GM12878 (cell line): Measurements from ENCODE around the gene PPARA. TPM values are rescaled to one million over a fixed set of nuclear protein-coding genes. Genes with fewer than 3 reads are reported as not detected.

Experiments
- BACH1 ChIP-seq: fragments of 450-650 bp; IDR thresholded peaks from 2 replicates; pipeline ENCODE4 v1.6.1; 2017; ENCODE audit warnings: mild to moderate bottlenecking, borderline replicate concordance
- CEBPZ ChIP-seq: fragments of 150-350 bp; IDR thresholded peaks from 2 replicates; pipeline ENCODE4 v1.6.1; 2016; ENCODE audit warnings: low read depth, low read length
- E4F1 ChIP-seq: fragments of 450-650 bp; IDR thresholded peaks from 2 replicates; pipeline ENCODE4 v1.6.1; 2018; ENCODE audit warnings: borderline replicate concordance, mild to moderate bottlenecking; ENCODE audit not compliant: partially characterized antibody
- GABPA ChIP-seq: IDR thresholded peaks from 2 replicates; pipeline ENCODE4 v1.6.1; 2014; ENCODE audit warnings: antibody characterized with exemption, low read depth, mild to moderate bottlenecking, inconsistent platforms
- HDAC6 ChIP-seq: fragments of 200-600 bp; sonication (generic); IDR thresholded peaks from one replicate; pipeline ENCODE4 v1.8.0; 2017; ENCODE audit warnings: antibody characterized with exemption; ENCODE audit not compliant: unreplicated experiment
- MXI1 ChIP-seq: fragments of 150-350 bp; IDR thresholded peaks from 2 replicates; pipeline ENCODE4 v1.6.1; 2011; ENCODE audit warnings: low read depth, mild to moderate bottlenecking, inconsistent platforms, low read length, improper control_type of control experiment
- RFX5 ChIP-seq: IDR thresholded peaks from 2 replicates; pipeline ENCODE4 v1.6.1; 2011; ENCODE audit warnings: low read depth, low read length, improper control_type of control experiment
- TBL1XR1 ChIP-seq: IDR thresholded peaks from 2 replicates; pipeline ENCODE4 v1.6.1; 2012; ENCODE audit warnings: low read depth, low read length, improper control_type of control experiment
- ZNF274 ChIP-seq: IDR thresholded peaks from one replicate; pipeline ENCODE4 v1.8.0; 2011; ENCODE audit not compliant: insufficient read length, insufficient read depth
- ZZZ3 ChIP-seq: IDR thresholded peaks from 2 replicates; pipeline ENCODE4 v1.6.1; 2011; ENCODE audit warnings: low read depth; ENCODE audit not compliant: control insufficient read depth, insufficient read length
- polyA plus RNA-seq, 11 experiments: library from polyadenylated mRNA; depleted of rRNA in 4 of 11; unstranded in 6 of 11; stranded (reverse) in 5 of 11; fragments of >200 nt; fragmentation: Nextera tagmentation in 4 of 11; fragmentation: Illumina TruSeq in 1 of 11; extraction: Ambion mirVana in 4 of 11; extraction: Trizol in 1 of 11; gene quantifications; 1 replicate in 1 of 11; 2 replicates in 10 of 11; pipeline versions ENCODE4 v1.2.1 to v1.2.3, GENCODE V29; 2011 to 2016; ENCODE audit warnings: inconsistent platforms in 2 of 11, missing spikeins in 2 of 11, low read depth in 1 of 11
- total RNA-seq, 4 experiments: library from RNA; depleted of rRNA in 3 of 4; stranded (reverse); fragments of >200 nt in 3 of 4; fragmentation: Illumina TruSeq in 1 of 4; extraction: Trizol in 1 of 4; gene quantifications; 2 replicates each; pipeline versions ENCODE4 v1.2.1 to v1.2.3, GENCODE V29; 2013 to 2021
- TF ChIP-seq, protein P1 (sequence below): IDR thresholded peaks from 2 replicates; pipeline ENCODE4 v1.6.1; 2012; ENCODE audit warnings: low read length, inconsistent platforms

The PPARA gene
- total and polyA plus RNA-seq, 10 of the 15 experiments (the other 5 are each of a cell fraction or from before 2014, with no cell fraction given) = 0.72 to 10.4 (median 4.6) TPM

DNA sequence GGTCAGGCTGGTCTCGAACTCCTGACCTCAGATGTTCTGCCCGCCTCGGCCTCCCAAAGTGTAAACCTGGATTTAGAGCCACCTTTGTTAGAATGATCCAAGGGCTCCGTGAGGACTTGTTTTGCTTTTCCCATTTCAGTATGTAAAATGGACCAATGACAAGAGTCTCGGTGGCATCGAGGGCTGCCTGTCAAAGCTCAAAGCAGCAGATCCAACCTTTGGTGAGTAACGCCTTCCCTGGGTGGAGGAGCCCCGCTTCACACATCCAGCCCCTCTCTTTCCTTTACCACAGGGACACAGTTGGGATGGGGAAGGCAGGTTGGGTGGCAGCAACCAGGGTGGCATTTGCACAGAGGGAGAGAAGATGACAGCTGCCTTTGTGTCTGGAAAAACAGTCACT lies 121.9 kb downstream of the PPARA start (continued):
- TF ChIP-seq CEBPZ (no peak), GABPA (no peak), BACH1 (no peak), HDAC6 (no peak), RFX5 (no peak), MXI1 (no peak), TBL1XR1 (no peak), ZZZ3 (no peak), E4F1 (no peak), ZNF274 (no peak)
- TF ChIP-seq, protein P1, sequence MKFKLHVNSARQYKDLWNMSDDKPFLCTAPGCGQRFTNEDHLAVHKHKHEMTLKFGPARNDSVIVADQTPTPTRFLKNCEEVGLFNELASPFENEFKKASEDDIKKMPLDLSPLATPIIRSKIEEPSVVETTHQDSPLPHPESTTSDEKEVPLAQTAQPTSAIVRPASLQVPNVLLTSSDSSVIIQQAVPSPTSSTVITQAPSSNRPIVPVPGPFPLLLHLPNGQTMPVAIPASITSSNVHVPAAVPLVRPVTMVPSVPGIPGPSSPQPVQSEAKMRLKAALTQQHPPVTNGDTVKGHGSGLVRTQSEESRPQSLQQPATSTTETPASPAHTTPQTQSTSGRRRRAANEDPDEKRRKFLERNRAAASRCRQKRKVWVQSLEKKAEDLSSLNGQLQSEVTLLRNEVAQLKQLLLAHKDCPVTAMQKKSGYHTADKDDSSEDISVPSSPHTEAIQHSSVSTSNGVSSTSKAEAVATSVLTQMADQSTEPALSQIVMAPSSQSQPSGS = no peak
- TF ChIP-seq, all 136 proteins: peak for 0
